ENCODE measurements around the gene SPI1.

- TF ChIP-seq USF1 (IDR thresholded peaks at IDR 0.05): no peak
- no peak for TF ChIP-seq MAX (IDR thresholded peaks at IDR 0.05)
- no peak for TF ChIP-seq FOXM1 (IDR thresholded peaks at IDR 0.05; ENCODE audit: borderline replicate concordance, low read depth)
- no peak for TF ChIP-seq RAD21 (IDR thresholded peaks at IDR 0.05; ENCODE audit: low read depth)
- no peak for TF ChIP-seq TCF12 (IDR thresholded peaks at IDR 0.05; ENCODE audit: low read depth)
- TF ChIP-seq NFIC (IDR thresholded peaks at IDR 0.05): no peak
- TF ChIP-seq CREB1 (IDR thresholded peaks at IDR 0.05; ENCODE audit: low read depth): no peak
- no peak for TF ChIP-seq EP300 (IDR thresholded peaks at IDR 0.05; ENCODE audit: borderline replicate concordance)
Measured at GRCh38 chr11:47384498-47384897, 6.2 kb upstream of the SPI1 start.

Data from Ishikawa (cell line).